ENCODE results near the gene ACKR2. TPM values are rescaled to one million over a fixed set of nuclear protein-coding genes. Genes with fewer than 3 reads are reported as not detected.

The ACKR2 gene
- total RNA-seq, 1 experiment from 2014 or later: not detected

DNA sequence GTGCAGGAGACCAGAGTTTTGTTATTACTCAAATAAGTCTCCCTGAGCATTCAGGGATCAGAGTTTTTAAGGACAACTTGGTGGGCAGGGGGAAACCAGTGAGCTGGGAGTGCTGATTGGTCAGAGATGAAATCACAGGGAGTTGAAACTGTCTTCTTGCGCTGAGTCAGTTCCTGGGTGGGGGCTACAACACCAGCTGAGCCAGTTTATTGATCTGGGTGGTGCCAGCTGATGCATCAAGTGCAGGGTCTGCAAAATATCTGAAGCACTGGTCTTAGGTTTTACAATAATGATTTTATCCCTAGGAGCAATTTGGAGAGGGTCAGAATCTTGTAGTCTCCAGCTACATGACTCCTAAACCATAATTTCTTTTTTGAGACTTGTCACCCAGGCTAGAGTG lies 82.9 kb downstream of the ACKR2 start:
- no CpG with 5 or more reads among the region's 1 CpG for WGBS (ENCODE audit: extremely low coverage, insufficient read length, low lambda C conversion rate)
- Histone ChIP-seq H3K27me3 (ENCODE audit: insufficient read depth, low read length) (no peaks in the 10 kb centered on the region; the same call in 1 of the 2 replicates), H3K4me2 (ENCODE audit: insufficient read depth, insufficient read length, low read length) (no peak overlapping the region), H2BK20ac (ENCODE audit: low read depth, low read length, poor library complexity, severe bottlenecking) (no peak overlapping the region), H4K5ac (ENCODE audit: insufficient read length, low read depth, low read length) (no peak overlapping the region), H3K4ac (ENCODE audit: low read depth, low read length) (no peak overlapping the region), H3K23ac (ENCODE audit: insufficient read length, low read depth, low read length) (no peak overlapping the region), H3T11ph (ENCODE audit: low read length) (no peak overlapping the region), H2BK15ac (ENCODE audit: low read depth, low read length) (no peak overlapping the region), H2BK12ac (ENCODE audit: insufficient read length, low read depth, low read length) (no peak overlapping the region), H3K27ac (ENCODE audit: insufficient read length, low read depth, low read length) (peak overlapping the region; percentile 95), H3K4me1 (ENCODE audit: insufficient read depth, low read length) (peaks cover 6% of the 10 kb centered on the region; the same call in 1 of the 2 replicates), H3K9me3 (ENCODE audit: control insufficient read depth, low read depth, low read length) (no peaks in the 10 kb centered on the region), H4K91ac (ENCODE audit: insufficient read length, low read depth, low read length) (no peak overlapping the region), H4K20me1 (ENCODE audit: control insufficient read depth, insufficient read depth, insufficient read length) (no peaks in the 10 kb centered on the region), H2BK120ac (ENCODE audit: low read depth, low read length, poor library complexity, severe bottlenecking) (peak overlapping the region; percentile 69), H2BK5ac (ENCODE audit: insufficient read length, low read length) (no peak overlapping the region), H3K23me2 (ENCODE audit: insufficient read length, low read depth, low read length, poor library complexity, severe bottlenecking) (no peaks in the 10 kb centered on the region), H3K79me1 (ENCODE audit: insufficient read depth, low read depth, low read length, poor library complexity, severe bottlenecking) (no peaks in the 10 kb centered on the region), H3K79me2 (ENCODE audit: insufficient read depth, low read length) (no peaks in the 10 kb centered on the region), H3K9ac (ENCODE audit: extremely low read depth, insufficient read length, low read length) (no peak overlapping the region), H3K56ac (ENCODE audit: insufficient read length, low read depth, low read length) (no peak overlapping the region), H4K8ac (replicated peaks; ENCODE audit: insufficient read length, low read depth, low read length) (no peak overlapping the region), H3K14ac (ENCODE audit: insufficient read depth, low read length) (no peak overlapping the region), H3K18ac (ENCODE audit: insufficient read length, low read depth, low read length) (no peak overlapping the region), H2AK5ac (ENCODE audit: insufficient read length, low read length) (no peak overlapping the region), H2AFZ (ENCODE audit: low read length) (no peak overlapping the region)
- no peaks in the 10 kb centered on the region for H3K27me3 Mint-ChIP-seq (ENCODE audit: low read depth)
- no peak for DNase-seq
- TF ChIP-seq CTCF (conservative IDR thresholded peaks at IDR 0.05): no peak
- peak overlapping the region; percentile 90 to 98 (median 97) for H3K27ac Mint-ChIP-seq
- H3K36me3 Mint-ChIP-seq (ENCODE audit: insufficient read depth in 1 of 3, low read depth in 3 of 3): no peaks in the 10 kb centered on the region; a peak in 4 of 7 replicates
- peaks cover 43 to 51% of the 10 kb centered on the region in 2 experiments for H3K4me1 Mint-ChIP-seq
- H3K9me3 Mint-ChIP-seq: no peaks in the 10 kb centered on the region; a peak in 1 of 5 replicates
- no peak overlapping the region for H3K4me3 Mint-ChIP-seq
